DMS 273 (cell line): Measurements from ENCODE around the gene AGAP1.

Experiments
- DNase-seq: peaks from one replicate; lab custom pipeline; 2025; ENCODE audit not compliant: unreplicated experiment; lab: John Stamatoyannopoulos, UW

Gene AGAP1

GRCh38 chr2:236161082-236161462, 667.2 kb downstream of the AGAP1 start:
- DNase-seq = no peak

DNA sequence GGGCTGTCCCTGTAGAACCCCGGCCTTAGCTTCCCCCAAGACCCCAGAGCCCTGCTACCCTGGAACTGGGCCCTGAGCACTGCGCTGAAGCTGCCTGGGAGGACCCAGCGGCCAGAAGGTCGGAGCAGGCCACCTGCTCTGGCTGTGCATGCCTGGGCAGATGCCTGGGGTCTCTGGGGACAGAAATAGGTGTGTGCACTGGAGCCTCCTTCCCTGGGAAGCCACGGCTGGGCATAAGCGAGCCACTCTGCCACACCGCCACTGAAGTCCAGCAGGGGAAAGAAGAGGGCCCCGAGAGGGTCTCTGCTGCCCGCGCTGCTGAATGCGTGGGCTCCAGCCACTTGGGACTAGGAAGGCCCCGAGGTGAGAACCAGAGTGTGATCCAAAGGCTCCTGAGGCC, 667.7 kb downstream of the AGAP1 start:
- DNase-seq = peak; percentile 50

- no peak for DNase-seq
These were observed 668.4 kb downstream of the AGAP1 start for GRCh38 chr2:236162031-236162845.

DNA sequence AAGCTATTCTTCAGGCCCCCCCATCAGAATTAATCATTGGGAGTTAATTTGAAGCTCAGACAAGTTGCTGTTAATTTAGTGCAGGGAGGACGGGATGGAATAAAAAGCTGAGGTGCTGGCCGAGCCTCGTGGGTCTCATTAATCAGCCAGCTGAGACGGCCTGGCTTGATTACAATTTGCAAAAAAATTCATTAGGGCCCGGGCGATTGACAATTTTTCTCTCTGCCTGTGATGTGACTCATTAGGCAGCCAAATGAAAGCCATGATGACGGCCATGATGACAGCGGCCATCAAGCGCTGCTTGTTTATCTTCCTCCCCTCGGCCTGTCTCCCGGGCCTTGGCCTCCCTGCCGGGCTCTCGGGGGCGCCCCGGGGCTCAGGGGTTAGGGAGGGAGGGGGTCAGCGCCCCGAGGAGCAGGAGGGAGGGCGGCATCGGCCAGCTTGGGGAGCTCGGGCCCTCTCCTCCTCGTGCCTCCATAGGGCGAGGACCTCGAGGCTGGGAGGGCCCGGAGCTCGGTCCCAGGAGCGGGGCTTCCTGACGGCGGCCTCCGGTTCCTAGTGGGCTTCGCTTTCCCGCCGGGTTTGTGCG, 669.1 kb downstream of the AGAP1 start:
- no peak for DNase-seq

DNA sequence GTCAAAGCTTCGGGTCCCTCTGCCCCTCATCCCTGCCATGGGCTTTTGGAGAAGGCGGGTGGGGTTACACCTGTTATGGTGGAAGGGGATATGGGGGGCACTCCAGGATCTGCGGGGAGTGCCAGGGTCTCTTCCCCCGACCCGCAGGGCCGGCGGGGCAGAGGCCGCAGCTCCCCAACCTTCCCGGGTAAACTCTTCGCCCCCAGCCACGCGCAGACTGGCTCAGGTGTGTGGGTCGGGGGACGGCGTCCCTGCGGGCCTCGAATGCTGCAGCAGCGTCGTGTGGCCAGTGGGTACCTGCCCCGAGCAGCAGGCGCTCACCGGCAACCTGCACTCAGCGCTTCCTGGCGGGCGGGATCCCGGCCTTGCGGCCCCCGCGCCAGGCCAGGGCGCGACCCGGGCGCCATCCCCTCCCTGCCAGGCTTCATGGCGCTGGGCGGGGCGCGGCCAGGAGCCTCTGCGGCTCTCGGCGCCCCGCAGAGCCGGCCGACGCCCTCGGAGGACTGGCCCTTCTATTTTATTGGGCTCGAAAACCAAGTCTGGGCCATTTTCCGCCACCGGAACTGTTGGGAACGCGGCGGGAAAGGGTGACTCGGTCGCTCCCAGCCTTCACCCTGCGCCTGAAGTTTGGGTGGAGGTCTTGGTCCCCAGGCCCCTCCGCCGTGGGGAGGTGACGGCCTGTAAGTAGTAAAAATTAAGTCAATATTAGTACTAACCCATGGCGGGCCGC, 669.8 kb downstream of the AGAP1 start:
- no peak for DNase-seq

DNA sequence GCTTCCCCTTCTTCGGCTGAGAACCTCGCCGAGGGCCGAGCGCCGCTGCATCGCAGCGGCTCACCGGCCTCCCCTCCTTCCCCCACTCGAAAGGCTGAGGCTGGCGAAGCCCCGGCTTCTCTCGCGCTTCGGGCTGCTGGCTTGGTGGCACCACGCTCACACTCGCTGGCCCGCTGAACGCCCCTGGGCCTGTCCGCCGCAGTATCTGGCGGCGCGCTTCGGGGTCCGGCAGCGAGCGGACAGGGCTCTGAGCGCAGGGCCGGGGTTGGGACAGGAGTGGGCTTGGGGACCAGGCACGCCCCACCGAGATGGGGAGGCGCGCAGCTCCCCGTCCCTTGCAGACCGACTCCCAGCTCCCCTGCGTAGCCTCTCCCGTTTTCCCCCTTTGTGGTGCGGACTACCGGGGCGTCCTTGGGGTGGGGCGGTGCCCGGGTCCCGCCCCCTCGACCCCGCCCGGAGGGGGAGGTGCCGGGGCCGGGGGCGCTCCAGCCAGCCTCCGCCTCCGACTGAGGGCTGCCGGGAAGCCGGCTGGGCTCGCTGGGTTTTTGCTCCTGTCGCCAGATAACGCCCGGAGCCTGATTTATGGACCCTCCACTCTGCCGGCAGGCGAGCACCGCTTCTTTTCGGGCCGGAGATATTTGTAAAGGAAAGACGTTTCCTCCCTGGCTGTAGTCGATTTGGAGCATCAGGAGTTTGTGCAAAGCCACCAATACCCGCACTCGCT, 670.5 kb downstream of the AGAP1 start:
- DNase-seq = no peak

- no peak for DNase-seq
These were observed 671.3 kb downstream of the AGAP1 start for GRCh38 chr2:236164925-236165841.

DNA sequence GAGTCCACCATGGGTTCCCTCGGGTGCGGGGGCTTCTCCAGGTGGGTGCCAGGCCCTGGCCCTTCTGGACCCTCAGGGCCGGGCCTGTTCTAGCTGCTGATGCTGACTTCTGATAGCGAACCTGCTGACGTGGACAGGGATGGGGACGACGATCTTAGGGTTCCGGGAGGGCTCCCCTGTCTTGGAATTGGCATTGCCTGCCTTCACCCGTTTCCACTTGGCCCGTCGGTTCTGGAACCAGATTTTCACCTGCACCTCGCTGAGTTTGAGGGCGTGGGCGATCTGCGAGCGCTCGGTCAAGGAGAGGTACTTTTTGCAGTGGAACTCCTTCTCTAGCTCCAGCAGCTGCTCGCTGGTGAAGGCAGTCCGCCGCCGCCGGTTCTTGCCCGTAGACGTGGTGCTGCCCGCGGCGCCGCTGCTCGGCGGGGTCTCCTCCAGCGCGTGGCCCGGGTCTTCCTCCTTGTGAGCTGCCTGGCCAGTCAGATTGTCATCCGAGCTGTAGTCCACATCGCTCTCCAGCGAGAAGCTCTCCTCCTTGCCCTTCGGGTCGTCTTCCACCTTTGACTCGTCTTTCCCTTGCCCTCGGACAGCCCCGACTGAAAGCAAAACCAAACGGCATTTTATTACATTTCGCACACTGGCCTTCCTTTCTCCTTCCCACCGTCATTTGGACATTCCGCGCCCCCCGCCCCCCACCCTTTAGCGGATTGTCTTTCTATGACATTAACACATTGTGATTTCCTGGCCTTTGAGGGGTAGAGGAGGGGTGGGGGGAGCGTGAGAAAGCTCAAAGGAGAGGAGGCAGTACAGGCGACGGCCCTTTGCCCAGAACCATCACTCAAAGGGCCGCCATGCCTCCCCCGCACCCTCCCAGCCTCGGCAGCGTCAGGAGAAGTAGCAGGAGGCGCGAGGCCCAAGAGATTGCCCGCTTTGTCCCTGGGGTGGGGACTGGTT, 672.3 kb downstream of the AGAP1 start:
- no peak for DNase-seq

DNA sequence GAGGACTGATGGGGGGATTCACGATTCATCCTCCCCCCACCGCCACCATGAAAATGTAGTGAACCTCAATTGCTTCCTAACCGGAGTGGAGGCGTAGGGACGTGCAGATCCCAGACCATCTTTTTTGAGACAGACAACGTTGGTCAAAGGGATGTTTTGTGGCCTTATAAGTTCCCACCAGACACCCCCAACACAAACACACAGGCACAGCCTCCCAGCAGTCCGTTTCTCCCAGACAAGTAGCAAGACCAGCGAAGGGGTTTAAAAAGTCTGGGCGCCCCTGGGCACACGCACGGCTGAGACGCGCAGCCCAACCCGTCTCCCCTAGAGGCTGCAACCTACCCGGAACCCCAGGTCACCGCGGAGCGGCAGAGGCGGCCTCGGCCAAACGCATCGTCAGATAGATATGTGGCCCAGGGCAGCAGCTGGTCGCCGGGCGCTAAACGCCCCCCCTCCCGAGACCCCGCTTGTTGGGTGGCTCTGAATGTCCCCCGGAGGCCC, 673.0 kb downstream of the AGAP1 start:
- no peak for DNase-seq

DNA sequence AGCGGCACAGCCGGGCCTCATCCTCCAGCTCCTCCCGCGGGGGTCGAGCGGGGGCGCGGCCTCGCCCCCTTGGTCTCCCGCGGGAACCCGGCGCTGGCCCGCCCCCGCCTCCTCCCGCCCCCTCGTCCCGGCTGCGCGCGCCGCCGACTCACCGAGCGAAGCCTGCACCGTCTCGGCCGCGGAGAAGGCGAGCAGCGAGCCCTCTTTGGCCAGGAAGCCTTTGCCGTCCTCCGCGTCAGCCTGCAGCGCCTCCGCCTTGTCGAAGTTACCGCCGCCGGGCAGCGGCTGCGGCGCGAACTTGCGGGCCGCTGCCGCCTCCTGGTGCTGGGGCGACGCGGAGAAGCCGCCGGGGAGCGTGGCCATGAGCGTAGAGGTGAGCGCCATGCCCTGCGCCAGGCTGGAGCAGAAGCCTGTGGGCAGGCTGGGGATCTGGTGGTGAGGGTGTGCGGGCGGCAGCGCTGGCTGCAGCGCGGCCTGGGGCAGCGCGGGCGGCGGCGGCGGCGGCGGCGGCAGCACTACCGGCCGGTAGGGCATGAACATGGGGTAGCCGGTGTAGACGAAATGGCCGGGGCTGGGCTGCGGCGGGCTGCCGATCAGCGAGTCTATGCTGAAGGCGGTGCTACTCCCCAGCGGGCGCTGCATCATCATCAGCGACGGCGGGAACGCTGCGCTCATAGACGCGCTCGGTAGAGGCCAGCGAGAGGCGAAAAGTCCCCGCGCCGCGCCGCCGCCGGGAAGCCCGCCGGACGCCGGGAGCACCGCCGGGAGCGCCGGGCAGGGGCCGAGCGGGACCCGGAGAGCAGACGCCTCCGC, 673.7 kb downstream of the AGAP1 start:
- peak; percentile 84 for DNase-seq

DNA sequence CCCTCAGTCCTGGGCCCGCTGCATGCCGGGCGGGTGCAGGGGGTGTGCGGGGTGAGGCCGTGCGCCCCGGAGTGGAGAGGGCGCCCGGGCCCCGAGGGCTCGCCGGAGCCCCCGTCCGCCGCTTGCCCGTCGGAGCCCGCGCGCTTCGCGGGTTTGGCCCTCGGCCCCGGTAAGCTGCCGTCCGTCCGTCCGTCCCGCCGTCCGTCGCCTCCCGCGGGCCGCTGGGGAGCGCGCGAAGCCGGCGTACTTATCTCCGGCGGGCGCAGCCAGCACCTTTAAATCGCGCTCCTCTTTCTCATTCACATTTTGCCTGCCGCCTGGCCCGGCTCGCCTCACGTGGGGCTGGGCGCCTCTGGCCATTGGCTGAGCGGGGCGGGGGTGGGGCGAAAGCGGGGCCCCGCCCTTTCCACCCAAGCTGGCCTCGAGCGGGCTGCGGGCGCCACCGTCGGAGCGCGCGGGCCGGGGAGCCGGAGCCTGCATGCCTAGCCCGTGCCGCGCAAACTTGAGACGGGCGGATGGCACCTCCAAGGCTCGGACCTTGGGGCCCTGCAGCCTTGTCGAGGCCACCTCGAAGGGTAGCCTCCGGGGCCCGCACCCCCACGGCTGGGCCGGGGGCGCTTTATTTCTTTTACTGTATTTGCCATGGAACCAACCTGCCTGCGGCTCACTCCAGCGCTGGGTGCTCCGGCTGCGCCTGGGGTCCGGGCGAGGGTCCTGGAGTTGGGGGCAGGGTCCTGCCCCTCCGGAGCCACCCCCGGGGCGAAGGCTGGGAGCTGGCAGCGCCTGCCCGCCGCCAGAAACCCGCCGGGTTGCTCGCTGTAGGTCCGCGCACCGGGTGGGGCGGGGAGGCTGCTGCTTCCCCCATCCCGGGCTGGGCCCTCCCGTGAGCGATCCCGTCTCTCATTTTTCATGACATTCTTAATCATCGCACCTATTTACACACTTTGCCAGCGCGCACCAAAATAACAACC, 674.6 kb downstream of the AGAP1 start, which contains the start of gene GBX2:
Gene GBX2, minus strand, starts transcription at position 277 of the 971 bp plus-strand sequence. CDS start 415 bp downstream, outside the sequence.
- peak; percentile 96 for DNase-seq

- no peak for DNase-seq
These were observed 675.4 kb downstream of the AGAP1 start for GRCh38 chr2:236169151-236169721.

DNA sequence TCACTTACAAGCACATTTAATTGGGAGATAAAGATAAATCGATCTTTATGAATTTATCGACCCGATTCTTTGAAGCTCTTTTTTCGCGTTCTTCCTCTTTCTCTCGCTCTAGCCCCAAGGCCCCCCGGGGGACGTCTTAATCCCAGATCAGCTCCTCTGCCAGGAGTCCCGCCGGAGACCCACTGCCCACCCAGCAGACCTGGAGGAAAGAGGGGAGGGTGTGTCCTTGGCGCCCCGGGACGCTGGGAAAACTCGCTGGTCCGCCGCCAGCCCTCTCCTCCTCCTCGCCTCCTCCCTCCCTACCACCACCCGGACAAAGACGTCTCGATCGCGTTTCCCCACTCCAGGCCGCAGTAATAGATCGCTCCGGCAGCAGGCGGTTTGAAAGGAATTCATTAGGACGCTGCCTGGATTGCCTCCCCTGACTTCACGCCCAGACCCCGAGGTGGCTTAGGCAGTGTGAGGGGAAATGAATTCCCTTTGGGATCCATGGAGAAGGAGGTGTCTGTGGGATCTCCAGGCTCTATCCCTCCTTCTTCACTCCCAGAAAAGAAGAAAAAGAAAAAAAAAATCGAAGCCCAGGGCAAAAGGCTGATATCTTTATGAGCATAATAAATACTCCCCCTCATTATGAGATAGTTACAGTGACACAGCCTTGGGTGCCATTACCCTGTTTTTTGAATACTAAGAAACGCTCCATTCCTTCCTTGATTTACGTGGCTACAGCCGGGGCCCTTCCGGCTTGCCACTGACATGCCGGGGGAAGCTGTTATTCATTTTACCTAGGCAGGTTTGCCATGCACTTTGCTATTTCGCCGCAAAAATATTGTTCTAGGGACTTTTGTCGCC, 676.1 kb downstream of the AGAP1 start:
- DNase-seq = no peak

DNA sequence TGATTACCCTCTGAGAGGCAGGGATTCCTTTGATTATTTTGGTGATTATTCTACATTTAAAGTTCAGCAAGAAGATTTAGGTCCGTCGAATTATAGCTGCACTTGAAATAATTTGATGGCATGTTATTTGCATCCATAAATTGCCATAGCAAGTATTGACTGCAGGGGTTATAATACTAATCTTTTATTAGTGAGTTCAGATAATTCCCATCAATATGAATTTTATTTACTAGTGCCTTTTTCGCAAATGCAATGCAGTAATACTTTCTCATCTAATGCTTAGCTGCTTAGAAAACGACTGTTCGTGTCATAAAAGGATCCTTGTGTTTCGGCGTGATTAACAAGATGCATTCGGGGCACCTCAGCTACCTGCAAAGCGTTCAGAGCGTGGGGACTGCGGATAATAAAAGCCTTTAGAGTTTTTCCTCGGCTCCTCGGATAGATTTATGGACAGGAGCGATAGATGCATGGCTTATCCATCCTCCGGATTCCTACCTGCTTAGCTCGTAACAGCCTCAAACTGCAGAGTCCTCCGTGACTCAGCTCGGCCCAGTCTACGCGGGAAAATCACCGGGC, 676.8 kb downstream of the AGAP1 start:
- DNase-seq = no peak

DNA sequence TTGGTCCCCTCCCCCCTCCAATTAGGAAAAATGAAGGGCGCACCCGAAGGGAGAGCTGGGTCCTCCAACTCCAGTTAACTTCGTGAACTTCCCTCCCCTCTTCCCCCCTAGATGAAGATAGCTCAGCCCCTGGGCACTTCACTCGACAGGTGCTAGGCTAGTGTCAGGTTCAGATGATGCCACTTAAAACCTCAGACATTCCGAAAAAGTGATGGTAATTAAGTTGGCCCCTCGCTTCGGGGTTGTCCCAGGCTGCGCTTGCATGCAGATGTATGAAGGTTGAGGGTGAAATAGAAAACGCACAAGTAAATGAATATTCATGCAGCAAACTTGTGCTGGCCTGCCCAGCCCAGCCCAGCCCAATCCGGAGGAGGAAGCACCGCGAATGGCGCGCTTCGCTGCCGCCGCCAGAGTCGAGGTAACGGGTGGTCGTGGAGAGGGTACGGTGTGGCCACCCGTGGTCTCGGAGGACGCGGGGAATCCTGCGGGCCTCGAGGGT, 677.4 kb downstream of the AGAP1 start:
- DNase-seq = peak; percentile 85
